Left ventricle myocardium inferior (tissue), 1 donor: ENCODE data around the gene KRTAP4-12. TPM values are rescaled to one million over a fixed set of nuclear protein-coding genes. Genes with fewer than 3 reads are reported as not detected.

Experiments used
- total RNA-seq: library from RNA; stranded (reverse); fragmentation: NEBNext Ultra II Directional; extraction: Animal tissue kit (Norgen Biotek cat#: 25700); gene quantifications from one replicate; pipeline ENCODE4 v1.2.1, GENCODE V29; 2021
- donor health status: DM: no; HTN: yes; CAD: no; lungs with severe emphysema.

KRTAP4-12 gene
- total RNA-seq, 1 donor from 2014 or later: not detected

Other genes with a start within 250 kb of the KRTAP4-12 start
- not detected for gene KRT20, start 238.9 kb downstream of the KRTAP4-12 start, total RNA-seq
- gene KRT23, start 186.5 kb downstream of the KRTAP4-12 start, total RNA-seq: 0.33 TPM
- not detected for gene KRT39, start 157.2 kb downstream of the KRTAP4-12 start, total RNA-seq
- not detected for gene KRT40, start 139.9 kb downstream of the KRTAP4-12 start, total RNA-seq
- not detected for gene KRTAP3-3, start 130.0 kb downstream of the KRTAP4-12 start, total RNA-seq
- gene KRTAP3-2, start 124.3 kb downstream of the KRTAP4-12 start, total RNA-seq: not detected
- gene KRTAP3-1, start 115.1 kb downstream of the KRTAP4-12 start, total RNA-seq: not detected
- not detected for gene KRTAP1-5, start 97.0 kb downstream of the KRTAP4-12 start, total RNA-seq
- not detected for gene KRTAP1-4, start 94.0 kb downstream of the KRTAP4-12 start, total RNA-seq
- gene KRTAP1-3, start 89.3 kb downstream of the KRTAP4-12 start, total RNA-seq: not detected
- not detected for gene KRTAP1-1, start 82.7 kb downstream of the KRTAP4-12 start, total RNA-seq
- gene KRTAP2-1, start 76.9 kb downstream of the KRTAP4-12 start, total RNA-seq: not detected
- not detected for gene KRTAP2-2, start 69.0 kb downstream of the KRTAP4-12 start, total RNA-seq
- not detected for gene KRTAP2-3, start 64.1 kb downstream of the KRTAP4-12 start, total RNA-seq
- not detected for gene KRTAP2-4, start 58.3 kb downstream of the KRTAP4-12 start, total RNA-seq
- gene KRTAP4-7, start 40.0 kb downstream of the KRTAP4-12 start, total RNA-seq: not detected
- gene KRTAP4-8, start 26.0 kb downstream of the KRTAP4-12 start, total RNA-seq: not detected
- gene KRTAP4-16, start 22.0 kb downstream of the KRTAP4-12 start, total RNA-seq: not detected
- gene KRTAP4-9, start 18.8 kb downstream of the KRTAP4-12 start, total RNA-seq: not detected
- gene KRTAP4-11, start 5.8 kb downstream of the KRTAP4-12 start, total RNA-seq: not detected
- gene KRTAP4-6, start 16.4 kb upstream of the KRTAP4-12 start, total RNA-seq: not detected
- gene KRTAP4-5, start 25.6 kb upstream of the KRTAP4-12 start, total RNA-seq: not detected
- not detected for gene KRTAP4-4, start 36.6 kb upstream of the KRTAP4-12 start, total RNA-seq
- not detected for gene KRTAP4-3, start 44.0 kb upstream of the KRTAP4-12 start, total RNA-seq
- not detected for gene KRTAP4-2, start 54.0 kb upstream of the KRTAP4-12 start, total RNA-seq
- not detected for gene KRTAP4-1, start 60.7 kb upstream of the KRTAP4-12 start, total RNA-seq
- gene KRTAP9-1, start 65.7 kb upstream of the KRTAP4-12 start, total RNA-seq: not detected
- not detected for gene KRTAP9-2, start 102.5 kb upstream of the KRTAP4-12 start, total RNA-seq
- not detected for gene KRTAP9-3, start 108.3 kb upstream of the KRTAP4-12 start, total RNA-seq
- not detected for gene KRTAP9-8, start 113.8 kb upstream of the KRTAP4-12 start, total RNA-seq
- gene KRTAP9-4, start 125.5 kb upstream of the KRTAP4-12 start, total RNA-seq: not detected
- gene KRTAP9-9, start 131.2 kb upstream of the KRTAP4-12 start, total RNA-seq: not detected
- not detected for gene KRTAP9-6, start 141.2 kb upstream of the KRTAP4-12 start, total RNA-seq
- gene KRTAP9-7, start 151.5 kb upstream of the KRTAP4-12 start, total RNA-seq: not detected
- gene KRTAP29-1, start 178.7 kb upstream of the KRTAP4-12 start, total RNA-seq: not detected
- not detected for gene KRTAP16-1, start 185.1 kb upstream of the KRTAP4-12 start, total RNA-seq
- gene KRTAP17-1, start 191.5 kb upstream of the KRTAP4-12 start, total RNA-seq: not detected
- gene KRT33A, start 226.6 kb upstream of the KRTAP4-12 start, total RNA-seq: not detected
- gene KRT33B, start 245.6 kb upstream of the KRTAP4-12 start, total RNA-seq: not detected